Duodenal mucosa (tissue), 2 donors: ENCODE measurements around the gene NSMCE1.
A peak's percentile ranks its signal among the peaks of the same experiment; 100 is the strongest.

Experiments used
- H3K27ac ChIP-seq: one replicate; pipeline ENCODE4 v1.7.0; 2013; ENCODE audit warnings: low read depth, low read length
- H3K27me3 ChIP-seq, 2 donors: one replicate each; pipeline ENCODE4 v1.7.0; 2013; ENCODE audit warnings: low read length in 2 of 2, control low read depth in 1 of 2; ENCODE audit not compliant: insufficient read depth in 2 of 2, control insufficient read depth in 1 of 2
- H3K36me3 ChIP-seq, 2 donors: one replicate each; pipeline ENCODE4 v1.7.0; 2013; ENCODE audit warnings: low read length in 2 of 2, control low read depth in 1 of 2; ENCODE audit not compliant: insufficient read depth in 2 of 2, control insufficient read depth in 1 of 2
- H3K4me1 ChIP-seq, 2 donors: one replicate each; pipeline ENCODE4 v1.7.0; 2013; ENCODE audit warnings: low read length in 2 of 2, control low read depth in 1 of 2; ENCODE audit not compliant: insufficient read depth in 2 of 2, control insufficient read depth in 1 of 2
- H3K4me3 ChIP-seq, 2 donors: one replicate each; pipeline ENCODE4 v1.7.0; 2013; ENCODE audit warnings: low read length in 2 of 2, low read depth in 1 of 2
- H3K9ac ChIP-seq, 2 donors: one replicate each; pipeline ENCODE4 v1.7.0; 2013; ENCODE audit warnings: low read length in 2 of 2, low read depth in 1 of 2
- H3K9me3 ChIP-seq, 2 donors: one replicate each; pipeline ENCODE4 v1.7.0; 2013; ENCODE audit warnings: low read length in 2 of 2, control low read depth in 1 of 2; ENCODE audit not compliant: control insufficient read depth in 1 of 2

The NSMCE1 gene

DNA sequence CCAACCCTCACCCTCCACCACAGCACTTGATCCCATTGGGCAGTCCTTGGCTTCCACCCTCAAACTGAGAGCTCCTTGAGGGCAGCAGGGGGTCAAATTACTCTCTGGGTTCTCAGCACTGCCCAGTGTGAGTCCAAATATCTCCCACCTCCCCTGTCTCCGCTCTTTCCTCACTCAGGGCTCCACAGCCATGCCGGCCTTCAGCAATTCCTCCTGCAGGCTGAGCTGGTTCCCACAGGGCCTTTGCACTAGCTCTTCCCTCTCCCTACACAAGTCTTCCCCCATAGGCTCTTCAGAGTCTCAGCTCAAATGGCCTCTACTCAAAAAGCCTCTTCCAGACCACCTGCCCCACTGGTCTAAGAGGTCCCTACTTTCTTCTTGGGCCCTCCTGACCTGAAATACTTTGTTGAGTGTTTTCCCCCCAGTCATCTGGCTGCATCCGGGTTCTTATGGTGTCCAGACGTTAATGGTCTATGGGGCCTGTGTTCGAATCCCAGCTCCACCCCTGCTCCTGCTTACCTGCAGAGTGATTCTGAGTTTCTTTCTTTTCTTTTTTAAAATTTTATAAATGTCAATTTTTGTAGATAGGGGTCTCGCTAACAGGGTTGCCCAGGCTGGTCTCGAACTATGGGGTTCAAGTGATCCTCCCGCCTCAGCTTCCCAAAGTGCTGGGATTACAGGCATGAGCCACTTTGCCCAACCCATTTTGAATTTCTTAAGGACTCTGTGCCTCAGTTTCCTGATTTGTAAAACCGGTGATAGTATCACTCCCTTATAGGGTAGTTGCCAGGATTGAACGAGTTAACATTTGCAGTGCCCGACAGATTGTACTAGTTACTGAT is 44.2 kb upstream of the NSMCE1 start:
- Histone ChIP-seq H3K9ac (peak overlapping the region; percentile 55 to 95), H3K27me3 (no peaks in the 10 kb centered on the region), H3K36me3 (no peaks in the 10 kb centered on the region), H3K9me3 (no peaks in the 10 kb centered on the region), H3K4me1 (peaks cover 23 to 35% of the 10 kb centered on the region in 2 donors), H3K27ac (peak overlapping the region; percentile 95), H3K4me3 (peak overlapping the region; percentile 86 to 92)

DNA sequence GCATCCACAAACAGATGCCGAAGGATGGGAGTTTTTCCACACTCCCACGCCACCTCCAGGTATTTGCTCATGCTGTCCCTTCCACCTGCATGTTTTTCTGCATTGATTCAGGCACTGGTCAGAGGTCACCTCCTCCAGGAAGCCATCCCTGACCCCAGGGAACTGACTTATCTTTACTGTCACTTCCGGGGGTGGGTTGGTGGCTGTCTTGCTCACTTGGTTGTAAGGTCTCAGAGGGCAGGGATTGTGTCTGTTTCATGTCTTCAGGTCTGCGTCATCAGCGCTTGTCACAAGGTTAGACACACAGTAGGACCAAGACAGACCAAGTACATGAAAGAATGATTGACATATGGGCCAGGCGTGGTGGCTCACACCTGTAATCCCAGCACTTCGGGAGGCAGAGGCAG is 43.3 kb upstream of the NSMCE1 start:
- H3K9ac ChIP-seq: no peak overlapping the region
- peaks cover 23 to 30% of the 10 kb centered on the region in 2 donors for H3K4me1 ChIP-seq
- H3K27ac ChIP-seq: no peak overlapping the region
- no peaks in the 10 kb centered on the region for H3K9me3 ChIP-seq
- no peaks in the 10 kb centered on the region for H3K27me3 ChIP-seq
- H3K4me3 ChIP-seq: no peak overlapping the region
- no peaks in the 10 kb centered on the region for H3K36me3 ChIP-seq

DNA sequence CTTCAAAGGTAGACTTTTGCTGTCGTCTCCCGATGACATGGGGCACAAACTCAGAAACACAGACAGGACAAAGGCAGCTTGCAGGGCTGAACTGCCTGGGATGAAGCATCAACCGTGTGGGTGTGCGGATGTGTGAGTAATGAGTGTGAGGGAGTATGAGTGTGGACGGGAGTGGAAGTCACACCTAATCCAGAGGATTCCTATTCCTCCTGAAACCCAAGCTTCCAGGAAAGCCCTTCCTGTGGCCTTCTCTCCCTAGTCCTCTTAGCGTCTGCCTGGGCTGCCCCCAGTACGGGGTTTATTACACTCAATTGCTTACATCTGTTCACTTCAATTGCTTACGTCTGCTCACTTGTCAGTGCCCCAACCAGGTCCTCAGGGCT is 42.9 kb upstream of the NSMCE1 start:
- no peaks in the 10 kb centered on the region for H3K36me3 ChIP-seq
- H3K27ac ChIP-seq: no peak overlapping the region
- H3K4me3 ChIP-seq: no peak overlapping the region
- no peaks in the 10 kb centered on the region for H3K9me3 ChIP-seq
- peaks cover 20 to 26% of the 10 kb centered on the region in 2 donors for H3K4me1 ChIP-seq
- H3K9ac ChIP-seq: no peak overlapping the region
- no peaks in the 10 kb centered on the region for H3K27me3 ChIP-seq

DNA sequence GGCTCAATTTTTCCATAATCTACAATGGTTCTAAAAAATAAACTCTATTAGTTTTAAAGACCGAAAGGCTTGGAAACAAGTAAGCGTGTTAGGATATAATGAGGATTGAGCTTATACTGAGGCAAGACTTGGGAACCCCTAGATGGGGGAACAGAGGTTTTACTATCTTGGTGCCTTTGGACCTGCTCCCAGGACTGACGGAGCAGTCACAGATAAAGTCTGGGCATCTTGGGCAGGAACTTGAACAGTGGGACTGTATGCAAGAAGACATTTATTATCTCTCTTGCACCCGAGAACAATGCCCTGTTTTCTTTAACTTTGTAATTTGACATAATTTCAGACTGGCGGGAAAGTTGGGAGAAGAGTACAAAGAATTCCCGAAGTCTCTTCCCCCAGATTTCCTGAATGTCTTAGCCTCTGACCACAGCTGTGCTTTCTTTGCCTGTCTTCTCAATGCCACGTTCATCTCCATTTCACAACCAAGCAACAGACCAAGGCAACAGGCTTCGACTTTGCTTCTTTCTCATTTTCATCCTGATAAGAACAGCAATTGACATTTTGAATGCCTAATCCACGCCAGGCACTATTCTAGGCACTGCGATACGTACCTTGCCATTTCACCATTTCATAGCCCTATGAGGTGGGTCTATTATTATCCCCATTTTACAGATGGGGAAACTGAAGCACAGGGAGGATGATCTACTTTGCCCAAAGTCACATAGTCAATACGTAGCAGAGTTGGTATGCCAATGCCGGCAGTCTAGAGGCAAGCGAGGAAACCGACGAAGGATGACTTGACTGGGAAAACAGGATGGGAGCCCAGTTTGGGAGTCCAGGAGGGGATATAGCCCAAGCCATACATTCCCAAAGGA is 42.2 kb upstream of the NSMCE1 start:
- Histone ChIP-seq H3K9ac (no peak overlapping the region), H3K4me3 (no peak overlapping the region), H3K27me3 (no peaks in the 10 kb centered on the region), H3K36me3 (no peaks in the 10 kb centered on the region), H3K9me3 (no peaks in the 10 kb centered on the region), H3K4me1 (peaks cover 14 to 22% of the 10 kb centered on the region in 2 donors), H3K27ac (no peak overlapping the region)

DNA sequence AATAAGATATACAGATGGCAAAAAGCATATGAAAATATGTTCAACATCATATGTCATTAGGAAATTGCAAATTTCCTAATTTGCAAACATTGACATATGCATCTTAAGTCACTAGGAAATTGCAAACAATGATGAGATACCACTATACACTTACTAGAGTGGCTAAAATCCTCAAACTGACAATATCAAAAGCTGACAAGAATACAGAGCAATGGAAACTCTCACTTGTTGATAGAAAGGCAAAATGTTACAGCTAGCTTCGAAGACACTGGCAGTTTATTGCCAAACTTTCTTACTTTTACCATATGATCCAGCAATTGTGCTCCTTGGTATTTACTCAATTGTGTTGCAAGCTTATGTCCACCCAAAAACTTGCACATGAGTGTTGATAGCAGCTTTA is 40.2 kb upstream of the NSMCE1 start:
- H3K9me3 ChIP-seq: no peaks in the 10 kb centered on the region
- H3K27me3 ChIP-seq: no peaks in the 10 kb centered on the region
- H3K9ac ChIP-seq: no peak overlapping the region
- H3K36me3 ChIP-seq: no peaks in the 10 kb centered on the region
- H3K4me1 ChIP-seq: peaks cover 4 to 12% of the 10 kb centered on the region in 2 donors
- H3K27ac ChIP-seq: no peak overlapping the region
- no peak overlapping the region for H3K4me3 ChIP-seq

DNA sequence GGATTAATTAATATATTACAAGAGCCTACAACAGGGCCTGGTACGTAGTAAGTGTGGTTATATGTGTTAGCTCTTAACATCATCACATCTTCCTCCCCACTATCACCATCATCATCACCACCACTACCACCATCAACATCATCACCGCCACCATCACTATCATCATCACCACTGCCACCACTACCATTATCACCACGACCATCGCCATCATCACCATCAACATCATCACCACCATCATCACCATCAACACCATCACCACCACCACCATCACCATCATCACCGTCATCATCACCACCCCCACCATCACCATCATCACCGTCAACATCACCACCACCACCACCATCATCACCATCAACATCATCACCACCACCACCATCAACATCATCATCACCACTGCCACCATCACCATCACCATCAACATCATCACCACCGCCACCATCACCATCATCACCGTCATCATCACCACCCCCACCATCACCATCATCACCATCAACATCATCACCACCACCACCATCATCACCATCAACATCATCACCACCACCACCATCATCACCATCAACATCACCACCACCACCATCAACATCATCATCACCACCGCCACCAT is 37.4 kb upstream of the NSMCE1 start:
- no peak overlapping the region for H3K27ac ChIP-seq
- peaks cover 0 to 3% of the 10 kb centered on the region in 2 donors for H3K4me1 ChIP-seq
- no peaks in the 10 kb centered on the region for H3K27me3 ChIP-seq
- H3K9me3 ChIP-seq: no peaks in the 10 kb centered on the region
- H3K4me3 ChIP-seq: no peak overlapping the region
- H3K9ac ChIP-seq: no peak overlapping the region
- no peaks in the 10 kb centered on the region for H3K36me3 ChIP-seq

DNA sequence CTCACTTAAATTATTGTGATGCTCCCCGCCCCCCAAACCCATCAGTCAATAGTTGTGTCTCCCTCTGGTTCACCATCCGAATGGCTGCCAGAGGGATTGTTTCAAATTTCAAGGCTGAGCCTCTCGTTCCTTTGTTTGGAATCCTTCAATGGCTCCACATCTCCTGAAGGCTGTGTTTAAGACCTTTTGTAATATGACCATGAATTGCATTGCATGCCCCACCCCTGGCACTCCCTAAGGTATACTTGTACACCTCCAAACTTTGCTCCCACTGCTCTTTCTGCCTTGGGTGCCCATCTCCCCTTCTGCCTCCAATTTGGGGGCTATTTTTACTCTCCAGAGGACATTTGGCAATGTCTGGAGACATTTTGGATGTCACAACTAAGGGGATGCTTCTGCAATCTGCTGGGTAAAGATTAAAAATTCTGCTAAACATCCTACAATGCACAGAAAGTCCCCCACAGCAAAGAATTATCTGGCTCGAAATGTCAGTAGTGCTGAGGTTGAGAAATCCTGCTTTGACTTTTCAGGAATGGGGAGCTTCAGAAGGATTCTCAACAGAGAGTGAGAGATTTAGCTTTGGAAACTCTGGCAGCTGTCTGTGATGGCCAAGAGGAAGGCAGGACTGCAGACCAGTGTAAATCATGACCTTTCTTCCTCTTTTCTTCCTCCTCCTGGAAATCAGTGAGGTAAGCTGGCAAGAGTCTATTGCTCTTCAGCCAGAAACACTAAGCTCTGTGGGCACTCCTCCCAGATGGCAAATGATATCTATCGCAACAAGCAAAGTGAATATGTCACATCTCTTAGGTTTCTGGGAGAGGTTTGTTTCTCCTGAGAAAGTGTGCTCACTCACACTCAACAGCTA is 36.5 kb upstream of the NSMCE1 start:
- Histone ChIP-seq H3K4me3 (no peak overlapping the region), H3K4me1 (no peaks in the 10 kb centered on the region), H3K27ac (no peak overlapping the region), H3K9ac (no peak overlapping the region), H3K27me3 (no peaks in the 10 kb centered on the region), H3K36me3 (no peaks in the 10 kb centered on the region), H3K9me3 (no peaks in the 10 kb centered on the region)

DNA sequence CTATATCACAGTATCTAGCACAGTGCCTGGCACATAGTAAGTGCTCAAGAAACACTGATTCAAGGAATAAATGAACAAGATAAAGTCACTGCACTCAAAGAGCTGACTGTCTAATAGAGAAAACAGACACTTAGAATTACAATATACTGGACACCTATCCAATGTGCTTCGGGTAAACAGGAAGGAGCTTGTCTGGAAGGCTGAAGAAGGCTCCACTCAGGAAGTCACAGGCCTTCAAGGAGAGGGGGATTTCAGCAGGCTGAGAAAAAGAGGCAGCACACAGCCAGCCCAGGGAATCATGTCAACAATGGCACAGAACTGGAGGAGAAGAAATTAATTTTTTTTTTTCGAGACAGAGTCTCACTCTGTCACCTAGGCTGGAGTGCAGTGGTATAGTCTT is 35.5 kb upstream of the NSMCE1 start:
- Histone ChIP-seq H3K4me3 (no peak overlapping the region), H3K27ac (no peak overlapping the region), H3K4me1 (no peaks in the 10 kb centered on the region), H3K9me3 (no peaks in the 10 kb centered on the region), H3K9ac (no peak overlapping the region), H3K36me3 (no peaks in the 10 kb centered on the region), H3K27me3 (no peaks in the 10 kb centered on the region)

DNA sequence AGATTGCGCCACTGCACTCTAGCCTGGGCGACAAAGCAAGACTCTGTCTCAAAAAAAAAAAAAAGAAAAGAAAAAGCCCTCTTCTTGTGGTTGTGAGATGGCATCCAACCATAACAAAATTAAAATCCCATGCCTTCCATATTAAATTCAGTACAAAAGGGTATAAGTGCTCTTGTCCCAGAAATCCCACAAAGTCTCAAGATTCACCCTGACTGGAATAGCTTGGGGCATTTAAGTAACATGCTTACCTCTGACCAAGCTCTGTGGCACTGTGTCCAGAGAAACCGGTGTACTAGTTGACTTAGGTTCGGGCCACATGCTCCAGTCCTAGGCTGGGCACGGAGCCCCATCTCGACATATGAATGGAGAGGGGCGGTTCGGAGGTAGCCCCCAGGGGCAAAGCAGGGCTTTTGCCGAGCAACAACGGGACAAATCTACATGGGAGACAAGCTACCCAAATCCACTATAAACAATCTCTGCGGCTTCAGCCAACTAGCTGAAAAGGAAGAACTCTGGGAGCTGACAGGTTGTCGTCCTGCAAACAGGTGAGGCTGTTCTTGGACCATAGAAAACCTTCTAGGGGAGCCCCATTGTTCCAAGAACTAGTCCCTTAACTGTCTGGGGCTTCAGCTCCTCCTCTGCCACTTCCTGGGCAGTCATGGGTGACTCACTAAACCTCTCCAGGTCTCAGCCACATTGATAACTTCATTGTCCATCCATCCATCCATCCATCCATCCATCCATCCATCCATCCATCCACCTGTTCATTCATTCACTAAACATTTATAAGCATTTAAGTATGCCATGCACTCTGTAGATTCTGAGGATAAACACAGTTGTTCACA is 34.9 kb upstream of the NSMCE1 start:
- no peak overlapping the region for H3K27ac ChIP-seq
- H3K4me3 ChIP-seq: no peak overlapping the region
- H3K36me3 ChIP-seq: no peaks in the 10 kb centered on the region
- no peaks in the 10 kb centered on the region for H3K4me1 ChIP-seq
- no peak overlapping the region for H3K9ac ChIP-seq
- no peaks in the 10 kb centered on the region for H3K27me3 ChIP-seq
- no peaks in the 10 kb centered on the region for H3K9me3 ChIP-seq
